Suprapubic skin (tissue), 3 donors: ENCODE data around the gene MTCH1.

ENCODE experiments used
- POLR2A ChIP-seq, 2 donors: fragments of 450-650 bp; IDR thresholded peaks; one replicate each; pipeline ENCODE4 v1.6.1; 2017; ENCODE audit warnings: antibody characterized with exemption in 2 of 2, mild to moderate bottlenecking in 2 of 2, moderate library complexity in 2 of 2
- TF ChIP-seq, protein P1 (sequence below), 2 donors: fragments of 200-600 bp in 1 of 2; fragments of 450-650 bp in 1 of 2; sonication (generic) in 1 of 2; IDR thresholded peaks; one replicate each; pipeline ENCODE4 v1.5.1; 2016 to 2019; ENCODE audit warnings: antibody characterized with exemption in 2 of 2, mild to moderate bottlenecking in 1 of 2, moderate library complexity in 1 of 2

GRCh38 chr6:36955136-36955535 is 30.9 kb downstream of the MTCH1 start:
- no peak for TF ChIP-seq POLR2A (IDR thresholded peaks at IDR 0.05)
- TF ChIP-seq, protein P1, sequence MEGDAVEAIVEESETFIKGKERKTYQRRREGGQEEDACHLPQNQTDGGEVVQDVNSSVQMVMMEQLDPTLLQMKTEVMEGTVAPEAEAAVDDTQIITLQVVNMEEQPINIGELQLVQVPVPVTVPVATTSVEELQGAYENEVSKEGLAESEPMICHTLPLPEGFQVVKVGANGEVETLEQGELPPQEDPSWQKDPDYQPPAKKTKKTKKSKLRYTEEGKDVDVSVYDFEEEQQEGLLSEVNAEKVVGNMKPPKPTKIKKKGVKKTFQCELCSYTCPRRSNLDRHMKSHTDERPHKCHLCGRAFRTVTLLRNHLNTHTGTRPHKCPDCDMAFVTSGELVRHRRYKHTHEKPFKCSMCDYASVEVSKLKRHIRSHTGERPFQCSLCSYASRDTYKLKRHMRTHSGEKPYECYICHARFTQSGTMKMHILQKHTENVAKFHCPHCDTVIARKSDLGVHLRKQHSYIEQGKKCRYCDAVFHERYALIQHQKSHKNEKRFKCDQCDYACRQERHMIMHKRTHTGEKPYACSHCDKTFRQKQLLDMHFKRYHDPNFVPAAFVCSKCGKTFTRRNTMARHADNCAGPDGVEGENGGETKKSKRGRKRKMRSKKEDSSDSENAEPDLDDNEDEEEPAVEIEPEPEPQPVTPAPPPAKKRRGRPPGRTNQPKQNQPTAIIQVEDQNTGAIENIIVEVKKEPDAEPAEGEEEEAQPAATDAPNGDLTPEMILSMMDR (IDR thresholded peaks at IDR 0.05) = no peak
